Mucosa of rectum (tissue), 2 donors: ENCODE data around the gene CAMTA1.

Source experiments
- H3K27ac ChIP-seq, 2 donors: one replicate each; pipeline ENCODE4 v1.7.0; 2013; ENCODE audit warnings: inconsistent platforms in 2 of 2, low read depth in 2 of 2, low read length in 2 of 2
- H3K27me3 ChIP-seq, 2 donors: one replicate each; pipeline ENCODE4 v1.7.0; 2013; ENCODE audit warnings: low read length in 2 of 2; ENCODE audit not compliant: control insufficient read depth in 2 of 2, insufficient read depth in 2 of 2
- H3K36me3 ChIP-seq, 2 donors: one replicate each; pipeline ENCODE4 v1.7.0; 2013; ENCODE audit warnings: low read length in 2 of 2; ENCODE audit not compliant: control insufficient read depth in 2 of 2, insufficient read depth in 2 of 2
- H3K4me1 ChIP-seq, 2 donors: one replicate each; pipeline ENCODE4 v1.7.0; 2013; ENCODE audit warnings: low read length in 2 of 2, mild to moderate bottlenecking in 1 of 2; ENCODE audit not compliant: control insufficient read depth in 2 of 2, insufficient read depth in 2 of 2
- H3K4me3 ChIP-seq, 2 donors: one replicate each; pipeline ENCODE4 v1.7.0; 2013; ENCODE audit warnings: low read length in 2 of 2
- H3K9ac ChIP-seq, 2 donors: one replicate each; pipeline ENCODE4 v1.7.0; 2013; ENCODE audit warnings: low read length in 2 of 2, low read depth in 1 of 2, mild to moderate bottlenecking in 1 of 2
- H3K9me3 ChIP-seq, 2 donors: one replicate each; pipeline ENCODE4 v1.7.0; 2013; ENCODE audit warnings: low read length in 2 of 2; ENCODE audit not compliant: control insufficient read depth in 2 of 2
- donor health status: healthy.
- donor health status: Normal muscosa, but diverticular disease.

CAMTA1 gene

GRCh38 chr1:7006996-7007871, 222.0 kb downstream of the CAMTA1 start:
- Histone ChIP-seq H3K4me3 (no peak overlapping the region), H3K36me3 (no peaks in the 10 kb centered on the region), H3K27me3 (no peaks in the 10 kb centered on the region), H3K27ac (no peak overlapping the region), H3K9me3 (no peaks in the 10 kb centered on the region), H3K4me1 (no peaks in the 10 kb centered on the region), H3K9ac (no peak overlapping the region)

- no peak overlapping the region for H3K9ac ChIP-seq
- H3K27me3 ChIP-seq: no peaks in the 10 kb centered on the region
- H3K27ac ChIP-seq: no peak overlapping the region
- no peaks in the 10 kb centered on the region for H3K4me1 ChIP-seq
- H3K36me3 ChIP-seq: no peaks in the 10 kb centered on the region
- no peak overlapping the region for H3K4me3 ChIP-seq
- H3K9me3 ChIP-seq: no peaks in the 10 kb centered on the region
Measured at GRCh38 chr1:7007902-7008301, 222.6 kb downstream of the CAMTA1 start.

GRCh38 chr1:7008331-7008730, 223.1 kb downstream of the CAMTA1 start:
- H3K27me3 ChIP-seq: no peaks in the 10 kb centered on the region
- no peaks in the 10 kb centered on the region for H3K36me3 ChIP-seq
- no peaks in the 10 kb centered on the region for H3K9me3 ChIP-seq
- no peaks in the 10 kb centered on the region for H3K4me1 ChIP-seq
- no peak overlapping the region for H3K4me3 ChIP-seq
- H3K9ac ChIP-seq: no peak overlapping the region
- H3K27ac ChIP-seq: no peak overlapping the region

DNA sequence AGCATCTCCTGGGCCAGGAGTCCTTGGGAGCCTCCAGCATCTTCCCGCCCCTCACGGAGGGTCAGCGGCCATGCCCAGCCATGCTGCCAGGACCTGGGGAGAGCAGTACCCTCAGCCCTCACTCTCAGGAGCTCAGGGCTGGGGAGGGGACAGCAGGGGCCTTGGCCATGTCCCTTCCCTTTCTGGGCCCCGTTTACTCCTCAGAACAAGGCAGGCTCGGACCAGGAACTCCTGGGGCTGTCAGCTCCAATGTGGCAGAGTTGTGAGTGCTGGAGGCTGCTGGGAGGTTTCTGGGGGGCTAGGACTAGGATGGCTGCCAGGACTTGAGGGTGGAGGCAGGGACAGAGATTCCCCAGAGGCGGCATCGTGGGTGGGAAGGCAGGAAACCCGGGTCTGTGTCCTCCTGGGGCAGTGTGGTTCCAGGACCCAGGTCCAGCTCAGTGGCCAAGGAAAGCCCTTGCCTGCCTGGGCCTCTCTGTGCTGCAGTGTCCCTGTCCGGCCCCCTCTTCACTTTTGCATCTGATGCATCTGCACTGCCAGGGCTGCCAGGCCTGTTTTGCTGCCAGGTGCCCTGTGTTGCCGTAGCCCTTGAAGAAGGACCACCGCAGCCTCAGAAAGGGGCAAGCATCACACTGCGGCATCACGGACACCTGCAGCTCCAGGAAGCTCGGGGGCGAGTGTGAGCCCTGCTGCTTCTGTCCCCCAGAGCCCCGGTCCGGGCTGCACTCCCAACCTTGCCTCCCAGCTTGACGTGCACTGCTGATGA, 223.9 kb downstream of the CAMTA1 start:
- no peaks in the 10 kb centered on the region for H3K4me1 ChIP-seq
- H3K4me3 ChIP-seq: no peak overlapping the region
- H3K9ac ChIP-seq: no peak overlapping the region
- no peaks in the 10 kb centered on the region for H3K27me3 ChIP-seq
- H3K36me3 ChIP-seq: no peaks in the 10 kb centered on the region
- H3K27ac ChIP-seq: no peak overlapping the region
- H3K9me3 ChIP-seq: no peaks in the 10 kb centered on the region

GRCh38 chr1:7009741-7010525, 224.7 kb downstream of the CAMTA1 start:
- Histone ChIP-seq H3K4me1 (no peaks in the 10 kb centered on the region), H3K27ac (no peak overlapping the region), H3K36me3 (no peaks in the 10 kb centered on the region), H3K9ac (no peak overlapping the region), H3K27me3 (no peaks in the 10 kb centered on the region), H3K4me3 (no peak overlapping the region), H3K9me3 (no peaks in the 10 kb centered on the region)

GRCh38 chr1:7010534-7011200, 225.4 kb downstream of the CAMTA1 start:
- no peaks in the 10 kb centered on the region for H3K4me1 ChIP-seq
- H3K9me3 ChIP-seq: no peaks in the 10 kb centered on the region
- H3K9ac ChIP-seq: no peak overlapping the region
- no peak overlapping the region for H3K27ac ChIP-seq
- H3K27me3 ChIP-seq: no peaks in the 10 kb centered on the region
- H3K4me3 ChIP-seq: no peak overlapping the region
- H3K36me3 ChIP-seq: no peaks in the 10 kb centered on the region

- Histone ChIP-seq H3K9ac (no peak overlapping the region), H3K27me3 (no peaks in the 10 kb centered on the region), H3K36me3 (no peaks in the 10 kb centered on the region), H3K27ac (no peak overlapping the region), H3K9me3 (no peaks in the 10 kb centered on the region), H3K4me3 (no peak overlapping the region), H3K4me1 (no peaks in the 10 kb centered on the region)
Measured at GRCh38 chr1:7011826-7012225, 226.6 kb downstream of the CAMTA1 start.

DNA sequence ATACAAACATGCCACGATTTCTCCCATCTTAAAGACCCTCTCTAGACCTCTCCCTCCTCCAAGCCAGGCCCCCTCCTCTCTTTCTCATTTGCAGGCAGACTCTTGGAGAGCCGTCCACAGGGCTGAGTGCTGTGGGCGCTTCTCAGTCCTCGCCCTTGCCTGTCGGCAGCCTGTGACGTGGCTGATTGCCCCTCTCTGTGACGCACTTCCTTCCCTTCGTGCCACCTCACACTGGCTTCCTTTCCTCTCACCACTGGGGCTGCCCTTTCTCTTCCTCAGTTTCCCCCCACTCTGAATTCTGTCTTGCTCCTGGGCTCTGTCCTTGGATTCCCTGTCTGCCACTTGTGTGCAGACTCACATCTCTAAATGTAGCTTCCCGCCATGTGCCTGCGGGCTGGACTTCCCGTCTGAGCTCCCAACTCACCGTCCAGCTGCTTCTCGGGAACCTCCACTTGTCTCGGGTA, 227.2 kb downstream of the CAMTA1 start:
- Histone ChIP-seq H3K9me3 (no peaks in the 10 kb centered on the region), H3K9ac (no peak overlapping the region), H3K4me1 (no peaks in the 10 kb centered on the region), H3K27ac (no peak overlapping the region), H3K4me3 (no peak overlapping the region), H3K27me3 (no peaks in the 10 kb centered on the region), H3K36me3 (no peaks in the 10 kb centered on the region)

DNA sequence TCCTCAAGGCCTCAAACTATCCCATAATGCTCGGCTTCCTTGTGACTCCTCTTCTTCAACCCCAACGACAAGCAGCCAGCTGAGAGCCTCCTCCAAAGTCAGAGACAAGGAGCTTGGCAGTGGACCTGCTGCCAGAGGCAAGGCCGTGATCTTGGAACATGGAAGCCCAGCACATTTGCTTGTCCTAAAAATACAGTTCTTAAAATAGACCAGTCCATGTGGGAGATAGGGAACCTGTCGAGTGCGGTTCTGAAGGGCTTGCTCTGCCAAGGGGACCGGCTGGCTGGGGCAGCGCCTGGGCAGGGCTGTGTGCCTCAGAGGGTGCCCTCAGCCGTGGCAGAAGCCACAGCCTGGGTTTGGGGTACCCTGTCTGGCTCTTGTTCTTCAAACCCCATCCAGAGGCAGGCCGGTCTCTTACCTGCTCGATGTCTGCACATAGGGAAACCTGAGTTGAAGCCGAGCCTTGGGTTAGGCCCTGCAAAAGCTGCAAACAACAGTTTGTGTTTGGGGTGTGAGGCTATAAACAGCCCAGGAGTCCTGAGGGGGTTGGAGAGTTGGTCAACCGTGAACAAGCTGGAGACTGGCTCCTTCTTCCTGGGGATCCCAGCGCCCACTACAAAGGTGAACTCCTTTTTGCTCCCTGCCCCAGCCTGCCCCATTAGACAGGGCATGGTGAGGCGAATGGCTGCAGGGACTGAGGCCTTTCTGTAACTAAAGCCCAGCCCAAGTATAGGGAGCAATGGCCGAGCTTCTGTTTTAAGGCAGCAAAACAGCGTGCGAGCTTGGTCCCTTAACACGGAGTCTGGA, 228.8 kb downstream of the CAMTA1 start:
- no peak overlapping the region for H3K9ac ChIP-seq
- H3K4me1 ChIP-seq: no peaks in the 10 kb centered on the region
- H3K27me3 ChIP-seq: no peaks in the 10 kb centered on the region
- H3K9me3 ChIP-seq: no peaks in the 10 kb centered on the region
- H3K36me3 ChIP-seq: no peaks in the 10 kb centered on the region
- H3K27ac ChIP-seq: no peak overlapping the region
- H3K4me3 ChIP-seq: no peak overlapping the region
